Measurements from ENCODE around the gene ZBTB7C. TPM values are rescaled to one million over a fixed set of nuclear protein-coding genes. Genes with fewer than 3 reads are reported as not detected.

ZBTB7C gene
- polyA plus RNA-seq, 2 donors = 20.6 to 24.5 TPM

GRCh38 chr18:48419277-48420022, 10.3 kb upstream of the ZBTB7C start:
- 72 to 84% methylated on average over 10 of the region's 10 CpGs for WGBS, 2 donors
- H3K27ac ChIP-seq (ENCODE audit: low read depth in 2 of 2, low read length in 1 of 2) = no peak overlapping the region

GRCh38 chr18:48418539-48419276, 9.5 kb upstream of the ZBTB7C start:
- H3K9me3 ChIP-seq (ENCODE audit: control insufficient read depth in 2 of 2, insufficient read depth in 1 of 2, low read depth in 1 of 2, low read length in 1 of 2) = no peaks in the 10 kb centered on the region
- H3K27ac ChIP-seq (ENCODE audit: low read depth in 2 of 2, low read length in 1 of 2) = peak overlapping the region in 1 of 2 donors; percentile 15
- H3K4me3 ChIP-seq (ENCODE audit: low read depth in 1 of 2, low read length in 2 of 2) = no peak overlapping the region
- H3K36me3 ChIP-seq (ENCODE audit: control insufficient read depth in 2 of 2, insufficient read depth in 2 of 2, low read length in 1 of 2) = no peaks in the 10 kb centered on the region
- H3K4me1 ChIP-seq (ENCODE audit: control insufficient read depth in 2 of 2, insufficient read depth in 2 of 2, low read length in 1 of 2) = peaks cover 3% of the 10 kb centered on the region in 2 donors
- H3K27me3 ChIP-seq (ENCODE audit: control insufficient read depth in 1 of 2, insufficient read depth in 2 of 2, low read length in 2 of 2) = no peaks in the 10 kb centered on the region
- 66 to 72% methylated on average over 9 of the region's 9 CpGs for WGBS, 2 donors

More at GRCh38 chr18:48419277-48420022, 10.3 kb upstream of the ZBTB7C start:
- H3K4me3 ChIP-seq (ENCODE audit: low read depth in 1 of 2, low read length in 2 of 2) = no peak overlapping the region
- H3K27me3 ChIP-seq (ENCODE audit: control insufficient read depth in 1 of 2, insufficient read depth in 2 of 2, low read length in 2 of 2) = no peaks in the 10 kb centered on the region
- H3K36me3 ChIP-seq (ENCODE audit: control insufficient read depth in 2 of 2, insufficient read depth in 2 of 2, low read length in 1 of 2) = no peaks in the 10 kb centered on the region
- peaks cover 3% of the 10 kb centered on the region in 2 donors for H3K4me1 ChIP-seq (ENCODE audit: control insufficient read depth in 2 of 2, insufficient read depth in 2 of 2, low read length in 1 of 2)
- no peaks in the 10 kb centered on the region for H3K9me3 ChIP-seq (ENCODE audit: control insufficient read depth in 2 of 2, insufficient read depth in 1 of 2, low read depth in 1 of 2, low read length in 1 of 2)

GRCh38 chr18:48417985-48418384, 8.8 kb upstream of the ZBTB7C start:
- no peaks in the 10 kb centered on the region for H3K36me3 ChIP-seq (ENCODE audit: control insufficient read depth in 2 of 2, insufficient read depth in 2 of 2, low read length in 1 of 2)
- no peak overlapping the region for H3K27ac ChIP-seq (ENCODE audit: low read depth in 2 of 2, low read length in 1 of 2)
- H3K27me3 ChIP-seq (ENCODE audit: control insufficient read depth in 1 of 2, insufficient read depth in 2 of 2, low read length in 2 of 2) = no peaks in the 10 kb centered on the region
- H3K4me3 ChIP-seq (ENCODE audit: low read depth in 1 of 2, low read length in 2 of 2) = no peak overlapping the region
- no peaks in the 10 kb centered on the region for H3K9me3 ChIP-seq (ENCODE audit: control insufficient read depth in 2 of 2, insufficient read depth in 1 of 2, low read depth in 1 of 2, low read length in 1 of 2)
- WGBS, 2 donors = 80 to 86% methylated on average over 4 of the region's 4 CpGs
- H3K4me1 ChIP-seq (ENCODE audit: control insufficient read depth in 2 of 2, insufficient read depth in 2 of 2, low read length in 1 of 2) = peaks cover 3% of the 10 kb centered on the region in 2 donors

- Histone ChIP-seq H3K9me3 (ENCODE audit: control insufficient read depth in 2 of 2, insufficient read depth in 1 of 2, low read depth in 1 of 2, low read length in 1 of 2) (no peaks in the 10 kb centered on the region), H3K4me1 (ENCODE audit: control insufficient read depth in 2 of 2, insufficient read depth in 2 of 2, low read length in 1 of 2) (peaks cover 0 to 3% of the 10 kb centered on the region in 2 donors), H3K4me3 (ENCODE audit: low read depth in 1 of 2, low read length in 2 of 2) (no peak overlapping the region), H3K27ac (ENCODE audit: low read depth in 2 of 2, low read length in 1 of 2) (no peak overlapping the region), H3K27me3 (ENCODE audit: control insufficient read depth in 1 of 2, insufficient read depth in 2 of 2, low read length in 2 of 2) (no peaks in the 10 kb centered on the region), H3K36me3 (ENCODE audit: control insufficient read depth in 2 of 2, insufficient read depth in 2 of 2, low read length in 1 of 2) (no peaks in the 10 kb centered on the region)
- 89 to 93% methylated on average over 3 of the region's 3 CpGs for WGBS, 2 donors
Observed at GRCh38 chr18:48413342-48413741, 4.2 kb upstream of the ZBTB7C start.

- Histone ChIP-seq H3K36me3 (ENCODE audit: control insufficient read depth in 2 of 2, insufficient read depth in 2 of 2, low read length in 1 of 2) (no peaks in the 10 kb centered on the region), H3K9me3 (ENCODE audit: control insufficient read depth in 2 of 2, insufficient read depth in 1 of 2, low read depth in 1 of 2, low read length in 1 of 2) (no peaks in the 10 kb centered on the region), H3K27me3 (ENCODE audit: control insufficient read depth in 1 of 2, insufficient read depth in 2 of 2, low read length in 2 of 2) (no peaks in the 10 kb centered on the region), H3K27ac (ENCODE audit: low read depth in 2 of 2, low read length in 1 of 2) (no peak overlapping the region), H3K4me1 (ENCODE audit: control insufficient read depth in 2 of 2, insufficient read depth in 2 of 2, low read length in 1 of 2) (peaks cover 0 to 8% of the 10 kb centered on the region in 2 donors), H3K4me3 (ENCODE audit: low read depth in 1 of 2, low read length in 2 of 2) (no peak overlapping the region)
- WGBS, 2 donors = 18 to 21% methylated on average over 7 of the region's 7 CpGs
Observed at GRCh38 chr18:48412339-48412929, 3.3 kb upstream of the ZBTB7C start.

- H3K4me1 ChIP-seq (ENCODE audit: control insufficient read depth in 2 of 2, insufficient read depth in 2 of 2, low read length in 1 of 2) = peaks cover 0 to 8% of the 10 kb centered on the region in 2 donors
- H3K4me3 ChIP-seq (ENCODE audit: low read depth in 1 of 2, low read length in 2 of 2) = peak overlapping the region; percentile 62 to 80
- H3K27ac ChIP-seq (ENCODE audit: low read depth in 2 of 2, low read length in 1 of 2) = peak overlapping the region; percentile 89 to 90
- no peaks in the 10 kb centered on the region for H3K36me3 ChIP-seq (ENCODE audit: control insufficient read depth in 2 of 2, insufficient read depth in 2 of 2, low read length in 1 of 2)
- no peaks in the 10 kb centered on the region for H3K27me3 ChIP-seq (ENCODE audit: control insufficient read depth in 1 of 2, insufficient read depth in 2 of 2, low read length in 2 of 2)
- 1% methylated on average over 76 to 77 of the region's 77 CpGs for WGBS, 2 donors
- no peaks in the 10 kb centered on the region for H3K9me3 ChIP-seq (ENCODE audit: control insufficient read depth in 2 of 2, insufficient read depth in 1 of 2, low read depth in 1 of 2, low read length in 1 of 2)
Observed at GRCh38 chr18:48410095-48410920, 1.1 kb upstream of the ZBTB7C start.

- 0 to 1% methylated on average over 45 to 55 of the region's 55 CpGs for WGBS, 2 donors
- peak overlapping the region; percentile 62 to 80 for H3K4me3 ChIP-seq (ENCODE audit: low read depth in 1 of 2, low read length in 2 of 2)
- H3K36me3 ChIP-seq (ENCODE audit: control insufficient read depth in 2 of 2, insufficient read depth in 2 of 2, low read length in 1 of 2) = no peaks in the 10 kb centered on the region
- no peaks in the 10 kb centered on the region for H3K27me3 ChIP-seq (ENCODE audit: control insufficient read depth in 1 of 2, insufficient read depth in 2 of 2, low read length in 2 of 2)
- H3K27ac ChIP-seq (ENCODE audit: low read depth in 2 of 2, low read length in 1 of 2) = peak overlapping the region; percentile 89 to 90
- H3K9me3 ChIP-seq (ENCODE audit: control insufficient read depth in 2 of 2, insufficient read depth in 1 of 2, low read depth in 1 of 2, low read length in 1 of 2) = no peaks in the 10 kb centered on the region
- peaks cover 0 to 10% of the 10 kb centered on the region in 2 donors for H3K4me1 ChIP-seq (ENCODE audit: control insufficient read depth in 2 of 2, insufficient read depth in 2 of 2, low read length in 1 of 2)
Observed at GRCh38 chr18:48409591-48410094, 460 bp upstream of the ZBTB7C start.

GRCh38 chr18:48408111-48408726, 964 bp downstream of the ZBTB7C start:
- 6% methylated on average over 41 to 42 of the region's 42 CpGs for WGBS, 2 donors
- H3K27me3 ChIP-seq (ENCODE audit: control insufficient read depth in 1 of 2, insufficient read depth in 2 of 2, low read length in 2 of 2) = no peaks in the 10 kb centered on the region

More at GRCh38 chr18:48408111-48408726, 964 bp downstream of the ZBTB7C start:
- peaks cover 0 to 10% of the 10 kb centered on the region in 2 donors for H3K4me1 ChIP-seq (ENCODE audit: control insufficient read depth in 2 of 2, insufficient read depth in 2 of 2, low read length in 1 of 2)
- no peaks in the 10 kb centered on the region for H3K9me3 ChIP-seq (ENCODE audit: control insufficient read depth in 2 of 2, insufficient read depth in 1 of 2, low read depth in 1 of 2, low read length in 1 of 2)
- H3K27ac ChIP-seq (ENCODE audit: low read depth in 2 of 2, low read length in 1 of 2) = no peak overlapping the region
- no peaks in the 10 kb centered on the region for H3K36me3 ChIP-seq (ENCODE audit: control insufficient read depth in 2 of 2, insufficient read depth in 2 of 2, low read length in 1 of 2)
- H3K4me3 ChIP-seq (ENCODE audit: low read depth in 1 of 2, low read length in 2 of 2) = peak overlapping the region; percentile 62 to 80
